ENCODE measurements around the gene LMTK2.

DNA sequence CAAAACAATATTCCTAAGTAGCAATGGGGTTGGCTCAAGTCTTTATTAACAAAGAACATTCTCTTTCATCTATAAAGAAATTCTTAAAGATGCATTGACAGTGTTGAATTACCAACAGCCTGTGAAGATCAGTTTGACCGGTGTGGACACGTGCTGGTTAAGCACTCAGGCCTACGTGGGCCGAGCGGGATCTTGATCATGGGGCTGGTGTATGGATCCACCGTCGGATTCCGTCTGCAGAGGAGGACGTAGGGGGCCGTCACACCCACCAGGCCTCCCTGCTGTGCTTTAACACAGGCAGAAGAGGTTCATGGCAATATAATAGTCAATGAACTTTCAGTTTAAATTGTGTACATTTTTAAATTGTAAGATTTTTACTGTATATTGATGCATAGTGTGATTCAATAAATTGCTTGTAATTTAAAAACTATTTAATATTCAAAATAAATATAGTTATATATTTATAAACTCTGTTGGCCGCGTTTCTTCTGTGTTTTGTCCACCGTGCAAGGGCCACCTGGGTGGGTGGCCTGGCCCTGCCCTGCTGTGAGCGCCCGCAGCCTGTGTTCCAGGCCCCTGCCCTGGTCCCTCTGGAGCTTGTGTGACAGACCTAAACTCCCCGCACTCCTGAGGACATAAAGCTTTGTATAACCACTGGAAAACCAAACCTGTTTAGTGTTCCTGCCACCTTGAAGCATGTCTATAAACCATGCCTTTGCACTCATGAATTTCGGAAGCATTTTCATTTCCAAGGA, 102.7 kb downstream of the LMTK2 start:
- TF ChIP-seq POLR2A (IDR thresholded peaks at IDR 0.05; ENCODE audit: low read length), result no peak
- no peak for TF ChIP-seq GATA1 (IDR thresholded peaks at IDR 0.05; ENCODE audit: low read depth, low read length)
